Activated CD4-positive, alpha-beta T cell treated with anti-CD3 and anti-CD28 coated beads, Interleukin-2, amount 50 U/mL, for 1 hour (primary cell): ENCODE measurements around the gene HBZ.
"Not testable (repeated sequence)": the region's sequence is repeated elsewhere in the genome, so short reads cannot be mapped to it uniquely, and the experiment has no call there.

Source experiments
- DNase-seq: peaks from one replicate; pipeline ENCODE4 v3.0.0-alpha.2; 2020

HBZ gene

DNA sequence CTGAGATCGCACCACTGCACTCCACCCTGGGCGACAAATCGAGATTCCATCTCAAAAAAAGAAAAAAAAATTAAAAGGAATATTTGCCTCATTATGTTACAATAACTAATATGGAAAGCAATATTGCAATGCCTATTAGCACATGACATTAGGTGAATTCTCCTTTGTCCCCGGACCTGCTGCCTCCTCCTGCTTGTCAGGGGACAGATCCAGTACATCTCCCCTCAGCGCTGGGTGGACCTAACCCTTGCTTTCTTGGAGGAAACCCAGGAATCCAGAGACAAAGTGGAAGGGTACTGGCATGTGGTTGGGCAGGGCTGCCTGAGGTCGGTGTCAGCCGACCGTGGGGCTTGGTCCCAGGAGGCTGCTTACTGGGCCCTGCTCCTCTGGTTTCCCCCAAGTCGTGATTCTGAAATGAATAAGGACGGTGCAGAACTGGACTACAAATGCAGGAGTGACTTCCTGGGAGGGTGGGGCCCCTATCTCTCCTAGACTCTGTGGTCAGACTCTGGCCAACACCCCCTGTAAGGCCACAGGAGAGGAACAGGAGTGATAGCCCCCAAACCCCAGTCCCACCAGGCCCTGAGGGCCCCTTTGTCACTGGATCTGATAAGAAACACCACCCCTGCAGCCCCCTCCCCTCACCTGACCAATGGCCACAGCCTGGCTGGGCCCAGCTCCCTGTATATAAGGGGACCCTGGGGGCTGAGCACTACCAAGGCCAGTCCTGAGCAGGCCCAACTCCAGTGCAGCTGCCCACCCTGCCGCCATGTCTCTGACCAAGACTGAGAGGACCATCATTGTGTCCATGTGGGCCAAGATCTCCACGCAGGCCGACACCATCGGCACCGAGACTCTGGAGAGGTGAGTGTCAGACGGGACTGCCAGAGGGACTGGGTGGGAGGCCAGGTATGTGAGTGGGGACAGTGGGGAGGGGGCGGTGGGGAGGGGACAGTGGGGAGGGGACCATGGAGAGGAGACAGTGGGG is at the start of gene HBZ:
Gene HBZ (plus strand): TSS at position 504 of the 988 bp plus-strand sequence. CDS start 266 bp downstream, at position 770.
- DNase-seq, result no peak

DNA sequence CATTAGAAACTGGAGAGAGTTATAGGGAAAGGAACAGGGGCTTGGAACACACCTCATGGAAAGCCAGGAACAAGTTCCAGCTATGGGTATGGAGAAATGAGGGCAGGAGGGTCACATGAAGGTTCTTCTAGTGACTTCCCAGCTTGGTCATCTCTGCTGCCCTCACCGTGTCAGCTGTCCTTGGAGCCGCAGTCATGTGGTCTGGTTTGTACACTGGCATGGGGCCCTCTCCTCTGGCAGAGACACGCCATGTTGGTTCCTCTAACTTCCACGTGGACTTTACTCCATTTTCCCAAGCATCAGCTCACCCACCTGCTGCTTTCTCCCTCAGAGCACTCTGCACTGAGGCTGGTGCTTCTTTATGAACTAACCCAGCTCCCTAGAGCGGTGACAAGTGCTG is 48.1 kb upstream of the HBZ start:
- DNase-seq, result no peak

DNA sequence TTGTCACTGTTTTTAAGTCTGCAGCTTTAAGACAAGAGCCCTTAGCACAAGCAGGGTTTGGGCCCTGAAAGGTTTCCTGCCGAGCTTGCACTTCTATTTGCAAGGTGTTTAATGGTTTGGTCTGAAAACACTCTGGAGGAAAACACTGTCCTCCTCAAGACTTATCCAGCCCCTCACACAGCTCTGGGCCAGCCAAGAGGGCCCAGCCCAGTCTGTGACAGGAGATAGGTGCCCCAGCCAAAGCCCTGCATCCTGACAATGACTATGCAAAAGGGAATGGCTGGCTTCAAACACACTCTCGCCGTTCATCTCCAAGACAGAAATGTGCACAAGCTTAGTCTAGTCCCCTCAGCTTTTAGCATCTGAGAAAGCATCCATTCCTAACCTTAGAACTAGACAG is 47.5 kb upstream of the HBZ start:
- no peak for DNase-seq

DNA sequence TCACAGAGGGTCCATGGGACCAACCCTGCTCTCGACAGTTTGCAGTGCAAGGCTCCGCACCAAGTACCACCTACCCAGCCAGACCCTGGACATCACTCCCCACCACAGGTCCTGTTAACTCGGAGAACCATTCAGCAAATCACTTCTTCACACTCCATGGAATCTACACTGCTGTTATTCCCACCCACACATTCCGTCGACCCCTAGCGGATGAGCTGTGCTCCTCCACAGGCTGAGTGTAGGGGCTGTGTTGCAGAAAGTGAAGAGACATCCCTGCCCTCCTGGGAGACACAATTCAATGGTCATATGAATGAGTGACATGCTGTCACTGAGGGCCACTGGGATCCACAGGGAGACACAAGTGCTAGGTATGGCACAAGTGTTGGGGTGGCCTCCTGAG is 46.9 kb upstream of the HBZ start:
- DNase-seq, result no peak

DNA sequence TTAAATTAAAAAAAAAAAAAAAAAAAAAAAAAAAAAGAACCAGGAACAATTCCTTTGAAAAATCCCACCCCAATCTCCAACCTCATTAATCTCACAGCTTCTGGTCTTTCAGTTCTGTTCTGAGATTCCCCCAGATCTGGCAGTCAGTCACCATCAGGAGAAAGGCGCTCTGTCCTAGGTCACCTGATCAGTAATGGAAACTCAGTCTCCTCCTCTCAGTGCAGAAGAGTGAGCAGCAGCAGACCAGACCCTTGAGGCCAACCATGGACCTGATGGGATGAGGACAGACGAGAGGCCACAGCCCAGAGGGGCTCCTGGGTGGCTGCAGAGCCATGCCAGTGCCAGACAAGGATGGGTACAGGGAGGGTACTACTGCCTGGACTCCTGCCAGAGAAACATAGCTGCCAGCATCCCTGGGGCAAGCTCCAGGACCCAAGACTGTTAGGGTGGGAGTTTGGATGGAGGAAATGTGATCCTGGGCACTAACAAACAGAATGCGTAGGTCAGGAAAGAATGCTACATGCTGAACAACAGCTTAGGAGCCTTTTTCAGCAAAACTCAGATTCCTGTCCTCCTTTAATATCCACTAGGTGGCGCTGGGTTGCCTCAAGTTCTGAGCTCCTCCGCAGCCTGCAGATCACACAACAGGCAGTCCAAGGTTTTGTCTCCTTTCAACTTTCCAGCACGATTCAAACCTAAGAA is 45.7 kb upstream of the HBZ start:
- DNase-seq, result peak; percentile 38

DNA sequence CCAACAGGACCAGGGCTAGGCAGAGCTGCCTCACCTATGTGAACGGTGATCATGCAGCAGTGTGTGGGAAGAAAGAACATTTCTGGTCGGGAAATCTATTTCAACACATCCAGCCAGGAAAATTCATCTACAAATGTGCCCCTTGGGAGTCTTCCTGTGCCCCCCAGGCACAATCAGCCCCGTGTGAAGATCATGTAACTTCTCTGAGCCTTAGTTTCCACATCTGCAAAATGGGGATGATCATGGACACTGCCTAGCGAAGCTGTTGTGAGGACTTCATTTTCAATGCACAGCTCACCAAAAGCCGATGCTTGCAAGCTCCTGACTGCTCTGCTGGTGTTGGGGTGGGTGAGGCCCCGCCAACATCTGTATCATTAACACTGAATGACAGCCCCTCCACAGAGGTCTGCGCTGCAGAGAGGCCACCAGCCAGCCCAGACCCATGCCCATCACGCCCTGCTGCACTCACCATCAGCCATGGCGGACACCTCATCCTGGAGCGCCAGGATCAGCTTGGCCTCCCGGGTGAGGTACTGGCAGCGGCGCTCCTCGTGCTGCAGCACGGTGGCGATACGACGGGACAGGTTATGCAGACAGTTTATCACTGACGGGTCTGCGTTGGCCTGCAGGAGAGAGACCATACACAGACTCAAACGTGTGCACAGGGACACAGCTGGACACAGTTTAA is 40.1 kb upstream of the HBZ start:
- DNase-seq, result no peak

DNA sequence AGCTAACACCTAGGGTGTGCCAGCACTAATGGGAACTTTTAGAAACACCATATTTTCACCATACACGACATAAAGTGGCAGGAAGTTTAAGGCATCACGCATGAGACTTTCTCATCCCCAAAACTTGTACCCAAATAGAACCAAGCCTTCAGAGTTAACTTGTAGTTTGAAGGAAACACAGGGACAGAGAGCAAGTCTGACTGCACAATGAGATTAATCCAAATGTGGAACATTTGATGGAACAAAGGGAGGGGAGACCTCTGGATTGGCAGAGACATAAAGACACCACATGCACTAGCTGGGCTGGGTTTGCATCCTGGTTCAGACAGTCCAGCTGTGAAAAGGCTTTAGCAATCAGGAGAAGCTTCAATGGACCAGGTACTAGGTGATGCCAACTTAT is 38.1 kb upstream of the HBZ start:
- no peak for DNase-seq

DNA sequence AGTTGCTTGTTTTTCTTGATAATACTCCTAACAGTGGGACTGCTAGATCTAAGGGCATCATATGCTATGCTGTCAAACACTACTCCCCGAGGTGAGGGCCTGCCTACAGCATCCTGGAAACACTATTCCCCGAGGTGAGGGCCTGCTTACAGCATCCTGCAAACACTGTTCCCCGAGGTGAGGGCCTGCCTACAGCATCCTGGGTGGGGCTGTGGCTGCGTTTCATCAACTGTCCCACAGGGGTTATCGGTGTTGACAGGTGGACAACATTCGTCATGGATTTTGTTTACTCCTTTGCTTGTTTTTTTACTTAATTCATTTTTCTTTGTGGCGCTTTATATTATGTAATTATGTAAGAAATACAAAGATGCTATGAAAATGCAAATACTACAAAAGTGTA is 36.4 kb upstream of the HBZ start:
- DNase-seq, result no peak

DNA sequence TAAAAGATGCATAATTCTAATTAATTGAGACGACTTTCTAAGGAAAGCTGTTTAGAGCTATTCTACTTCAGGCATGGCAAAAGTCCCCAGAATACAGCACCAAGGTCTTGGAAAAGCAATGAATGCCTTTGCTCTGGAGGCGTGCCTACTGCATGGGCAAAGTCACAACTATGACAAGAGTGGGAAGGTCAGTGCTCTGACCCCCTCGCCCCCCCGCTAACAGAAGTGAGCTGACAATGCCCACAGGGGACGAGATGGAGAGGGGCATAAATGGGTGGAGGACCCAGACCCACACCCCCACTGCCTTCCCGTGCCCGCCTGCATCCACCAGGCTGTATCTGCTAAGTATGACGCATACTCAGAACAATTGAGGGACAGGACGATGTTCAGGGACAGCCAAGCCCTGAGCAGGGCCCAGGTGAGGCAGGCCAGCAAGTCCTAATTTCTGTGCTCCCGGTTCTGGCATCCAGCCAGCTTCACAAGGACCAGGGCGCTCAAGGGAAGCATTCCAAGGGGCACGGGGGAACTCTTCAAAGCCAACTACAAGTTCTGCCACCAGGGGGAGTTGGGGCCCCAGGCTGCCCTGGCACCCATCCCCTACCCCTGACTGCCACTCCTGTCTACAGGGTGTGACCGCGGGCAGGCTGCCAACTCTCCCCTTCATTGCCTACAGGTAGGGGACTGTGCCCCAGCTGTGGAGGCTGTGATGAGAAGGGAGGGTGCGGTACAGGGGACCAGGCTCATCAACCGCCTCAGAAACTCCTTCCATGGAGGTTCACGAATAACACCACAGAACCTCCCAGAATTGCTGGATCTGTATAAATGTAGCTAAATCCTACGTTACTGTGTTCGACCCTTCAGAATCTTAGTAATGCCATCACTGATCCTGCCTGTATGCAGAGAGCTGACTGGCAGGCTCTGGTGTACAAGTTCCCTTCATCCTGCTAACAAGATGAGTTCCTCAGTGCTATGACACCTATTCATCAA is 34.8 kb upstream of the HBZ start:
- peak; percentile 69 for DNase-seq

DNA sequence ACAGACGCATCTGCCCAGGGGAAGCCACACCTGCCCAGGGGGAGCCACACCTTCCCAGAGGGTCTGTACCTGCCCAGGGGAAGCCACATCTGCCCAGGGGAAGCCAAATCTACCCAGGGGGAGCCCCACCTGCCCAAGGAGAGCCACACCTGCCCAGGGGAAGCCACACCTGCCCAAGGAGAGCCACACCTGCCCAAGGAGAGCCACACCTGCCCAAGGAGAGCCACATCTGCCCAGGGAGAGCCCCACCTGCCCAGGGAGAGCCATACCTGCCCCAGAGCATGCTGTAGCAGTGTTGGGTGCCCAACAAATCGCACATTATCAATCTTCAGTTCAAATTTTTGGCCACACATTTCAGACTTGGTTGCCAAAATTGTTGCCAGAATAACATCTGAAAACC is 33.6 kb upstream of the HBZ start:
- DNase-seq, result no peak

DNA sequence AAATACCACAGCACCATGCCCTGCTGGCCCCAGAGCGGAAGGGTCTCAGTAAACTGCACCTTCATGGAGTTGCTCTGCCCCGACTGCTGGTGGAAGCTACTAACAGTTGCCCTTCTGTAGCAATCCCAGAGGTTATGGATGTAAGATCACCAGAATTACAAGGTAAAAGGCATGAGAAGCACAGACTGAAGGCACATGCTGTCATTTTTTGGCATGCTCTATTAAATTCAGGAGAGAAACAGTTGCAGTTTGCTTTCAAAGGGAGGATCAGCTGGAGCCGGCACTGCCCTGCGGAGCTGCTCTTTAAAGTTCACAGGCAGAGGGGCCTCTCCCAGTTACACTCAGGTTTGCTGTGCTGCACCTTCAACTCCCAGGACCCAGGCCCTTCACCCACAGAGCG is 33.1 kb upstream of the HBZ start:
- no peak for DNase-seq

DNA sequence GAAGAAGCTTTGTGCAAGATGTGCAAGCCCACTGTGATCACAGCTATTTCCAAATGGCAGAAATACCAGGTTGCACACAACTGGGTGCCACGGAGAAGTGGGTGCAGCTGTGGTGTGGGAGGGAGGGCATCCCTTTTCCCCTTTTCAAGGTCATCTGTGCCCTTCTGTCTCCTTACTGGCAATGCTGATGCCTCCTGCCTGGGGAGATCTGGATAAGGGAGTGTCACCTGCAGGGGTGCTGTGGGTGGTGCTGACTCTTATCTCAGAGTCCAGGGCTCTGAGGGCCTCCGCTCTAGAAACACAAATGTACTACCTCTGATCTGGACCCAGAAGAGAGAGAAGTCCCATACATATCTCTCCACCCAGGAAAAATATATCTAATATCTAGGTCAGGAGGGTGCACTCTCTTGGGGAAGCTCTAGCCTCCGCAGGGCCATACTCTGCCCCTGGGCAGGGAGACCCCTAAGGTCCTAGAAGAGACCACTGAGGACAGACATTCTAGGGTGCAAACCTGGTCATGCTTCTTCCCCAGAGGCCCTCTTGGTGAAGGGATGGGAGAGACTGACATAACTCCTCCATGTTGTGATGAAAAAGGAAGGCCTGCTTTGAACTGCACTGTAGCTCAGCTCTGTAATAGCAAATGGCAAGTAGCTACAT is 32.5 kb upstream of the HBZ start:
- DNase-seq, result no peak

DNA sequence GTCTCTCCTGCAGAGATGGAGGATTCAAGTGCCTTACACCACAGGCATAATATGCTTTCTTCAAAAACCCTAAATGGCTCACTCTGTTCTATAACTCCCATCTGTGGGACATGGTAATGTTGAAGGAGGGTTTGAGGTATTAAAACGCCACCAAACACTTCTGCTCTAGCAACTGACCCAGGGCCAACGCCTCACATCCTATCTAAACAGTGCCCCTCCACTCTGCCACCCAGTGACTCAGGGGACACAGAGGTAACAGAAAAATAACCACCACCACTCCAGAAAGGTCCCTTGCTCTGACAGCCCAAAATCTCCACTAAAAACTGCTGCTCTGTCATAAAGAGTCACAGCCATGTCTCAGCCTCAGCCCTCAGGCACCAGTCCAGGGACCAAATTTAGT is 31.7 kb upstream of the HBZ start:
- DNase-seq, result no peak

DNA sequence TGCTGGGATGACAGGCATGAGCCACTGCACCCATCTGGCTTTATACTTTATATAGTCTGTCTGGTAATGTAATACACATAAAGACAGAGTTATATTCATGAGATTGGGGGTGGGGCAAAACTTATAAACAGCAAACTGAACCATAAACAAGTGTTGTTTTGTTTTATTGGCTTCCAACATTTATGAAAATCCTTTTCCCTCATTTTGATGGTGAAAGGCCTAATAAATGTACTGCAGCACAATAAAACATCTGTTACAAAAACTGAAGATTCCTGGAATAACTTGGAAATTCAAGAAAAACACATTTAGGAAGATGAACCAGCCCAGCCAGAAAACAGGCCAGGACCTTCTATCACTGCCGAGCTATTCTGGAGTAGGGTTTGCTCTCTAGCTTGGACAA is 30.1 kb upstream of the HBZ start:
- DNase-seq, result no peak

DNA sequence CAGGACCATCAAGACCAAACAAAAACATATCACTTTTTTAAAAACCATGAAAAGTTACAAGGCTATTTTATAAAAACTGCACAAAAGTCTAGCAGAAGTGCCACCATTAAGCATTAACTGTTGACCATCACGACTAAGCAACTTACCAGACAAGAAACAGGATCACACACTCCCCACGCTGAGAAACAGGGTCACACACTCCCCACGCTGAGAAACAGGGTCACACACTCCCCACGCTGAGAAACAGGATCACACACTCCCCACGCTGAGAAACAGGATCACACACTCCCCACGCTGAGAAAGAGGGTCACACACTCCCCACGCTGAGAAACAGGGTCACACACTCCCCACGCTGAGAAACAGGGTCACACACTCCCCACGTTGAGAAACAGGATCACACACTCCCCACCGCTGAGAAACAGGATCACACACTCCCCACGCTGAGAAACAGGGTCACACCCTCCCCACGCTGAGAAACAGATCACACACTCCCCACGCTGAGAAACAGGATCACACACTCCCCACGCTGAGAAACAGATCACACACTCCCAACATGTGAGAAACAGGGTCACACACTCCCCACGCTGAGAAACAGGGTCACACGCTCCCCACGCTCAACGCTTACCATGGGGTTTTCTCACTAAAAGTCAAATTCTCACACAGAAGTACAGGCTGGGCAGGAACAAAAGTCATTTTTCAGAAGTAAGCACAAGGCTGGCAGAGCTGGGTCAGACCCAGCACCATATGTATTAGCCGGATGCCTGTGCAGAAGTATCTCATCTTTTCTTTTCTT is 28.7 kb upstream of the HBZ start:
- DNase-seq, result not testable (repeated sequence)

DNA sequence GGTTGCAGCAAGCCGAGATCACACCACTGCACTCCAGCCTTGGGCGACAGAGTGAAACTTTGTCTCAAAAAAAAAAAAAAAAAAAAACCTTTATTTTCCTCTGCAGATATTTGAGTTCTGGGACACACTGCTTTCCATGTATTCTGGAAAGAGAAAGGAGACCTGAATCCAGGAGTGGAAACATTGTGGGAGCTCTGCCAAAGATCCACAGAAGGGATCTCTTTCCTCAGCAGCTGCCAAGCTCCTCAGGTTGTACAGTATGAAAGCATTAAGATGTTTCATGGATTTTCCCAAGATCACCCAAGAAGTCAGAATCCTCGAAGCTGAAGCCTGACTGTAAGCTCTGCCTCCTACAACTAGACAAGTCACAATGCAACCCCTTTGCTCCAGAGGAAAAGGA is 27.4 kb upstream of the HBZ start:
- no peak for DNase-seq

DNA sequence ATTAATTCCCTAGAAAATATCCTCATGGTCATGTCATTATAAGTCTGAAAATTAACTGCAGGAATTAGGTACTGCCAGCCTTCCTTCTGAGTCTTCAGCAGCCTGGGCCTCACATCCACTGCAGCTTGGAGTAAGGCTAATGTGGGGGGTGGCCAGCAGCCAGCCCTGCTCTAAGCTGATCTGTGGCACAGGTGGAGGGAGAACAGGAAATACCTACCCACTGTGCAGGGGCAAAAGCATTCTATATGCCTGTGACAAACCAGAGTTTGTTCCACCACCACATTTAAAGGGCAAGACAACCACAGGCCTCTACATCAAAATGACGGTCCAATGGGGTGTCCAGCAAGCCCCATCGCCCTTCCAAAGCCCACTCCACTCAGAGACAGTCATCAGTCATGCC is 23.4 kb upstream of the HBZ start:
- DNase-seq, result no peak

DNA sequence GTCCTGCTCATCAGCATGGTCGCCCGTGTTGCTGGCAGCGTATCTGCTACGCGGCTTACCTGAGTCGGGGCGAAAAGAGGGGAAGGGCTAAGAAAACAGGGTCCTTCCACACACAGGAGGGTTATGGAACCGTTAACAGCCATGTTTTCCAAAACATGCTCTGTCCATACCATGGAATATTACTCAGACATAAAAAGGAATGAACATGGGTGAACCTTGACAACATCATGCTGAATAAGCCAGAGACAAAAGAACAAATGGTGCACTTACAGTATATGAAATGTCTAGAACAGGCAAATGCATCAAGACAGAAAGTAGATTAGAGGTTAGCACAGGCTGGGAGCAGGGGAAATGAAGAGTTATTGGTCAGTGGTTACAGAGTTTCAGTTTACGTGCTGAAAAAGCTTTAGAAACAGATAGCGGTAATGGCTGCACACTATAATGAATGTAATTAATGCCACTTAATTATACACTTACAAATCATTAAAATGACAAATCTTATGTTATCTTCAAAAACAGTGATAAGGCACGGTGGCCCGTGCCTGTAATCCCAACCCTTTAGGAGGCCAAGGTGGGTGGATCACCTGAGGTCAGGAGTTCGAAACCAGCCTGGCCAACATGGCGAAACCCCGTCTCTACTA is 21.8 kb upstream of the HBZ start:
- no peak for DNase-seq

DNA sequence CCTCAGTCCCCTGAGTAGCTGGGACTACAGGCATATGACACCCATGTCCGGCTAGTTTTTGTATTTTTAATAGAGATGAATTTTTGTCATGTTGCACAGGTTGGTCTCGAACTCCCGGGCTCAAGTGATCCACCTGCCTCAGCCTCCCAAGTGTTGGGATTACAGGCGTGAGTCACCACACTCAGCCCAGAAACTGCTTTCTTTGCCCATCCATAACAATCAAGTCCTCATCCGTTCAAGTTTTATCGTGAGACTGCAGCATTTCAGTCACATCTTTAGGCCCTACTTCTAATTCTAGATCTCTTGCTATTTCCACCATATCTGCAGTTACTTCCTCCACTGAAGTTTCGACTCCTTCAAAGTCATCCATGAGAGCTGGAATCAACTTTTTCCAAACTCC is 20.3 kb upstream of the HBZ start:
- DNase-seq, result no peak

DNA sequence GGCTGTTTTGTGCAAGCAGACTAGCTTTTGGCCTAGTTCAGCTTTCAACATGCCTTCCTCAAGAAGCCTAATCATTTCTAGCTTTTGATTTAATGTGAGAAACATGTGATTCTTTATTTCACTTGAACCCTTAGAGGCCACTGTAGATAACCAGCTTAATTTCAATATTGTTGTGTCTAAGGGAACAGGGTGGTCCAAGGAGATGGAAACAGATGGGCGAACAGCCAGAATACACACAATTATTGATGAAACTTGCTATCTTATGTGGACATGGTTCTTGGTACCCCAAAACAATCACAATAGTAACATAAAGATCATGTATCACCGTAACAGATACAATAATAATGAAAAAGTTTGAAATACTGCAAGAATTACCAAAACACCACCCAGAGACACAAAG is 18.7 kb upstream of the HBZ start:
- DNase-seq, result no peak

DNA sequence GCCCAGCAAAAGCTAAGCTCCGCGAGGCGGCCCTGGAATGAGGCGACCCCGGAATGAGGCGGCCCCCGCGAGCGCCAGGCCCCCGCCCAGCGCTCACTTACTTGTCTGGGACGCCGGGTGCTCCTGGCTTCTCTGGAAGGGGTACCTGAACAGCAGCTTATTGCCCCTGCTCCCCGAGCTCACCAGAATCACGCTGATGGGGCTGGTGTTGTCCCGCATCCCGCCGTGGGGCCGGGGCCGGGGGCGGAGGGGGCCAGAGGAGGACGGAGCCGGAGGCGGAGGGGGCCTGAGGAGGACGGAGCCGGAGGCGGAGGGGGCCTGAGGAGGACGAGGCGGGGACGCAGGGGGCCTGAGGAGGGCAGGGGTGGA is 14.4 kb upstream of the HBZ start:
- DNase-seq, result peak; percentile 22
